IMR-90 (cell line): ENCODE measurements around the gene TMEM163.

Experiments used
- BHLHE40 ChIP-seq: fragments of 150-350 bp; IDR thresholded peaks from 2 replicates; pipeline ENCODE4 v1.6.1; 2016; ENCODE audit warnings: mild to moderate bottlenecking, low read depth, low read length
- FOS ChIP-seq: fragments of 150-350 bp; IDR thresholded peaks from 2 replicates; pipeline ENCODE4 v1.6.1; 2016; ENCODE audit warnings: low read depth, low read length
- MAFK ChIP-seq: IDR thresholded peaks from 2 replicates; pipeline ENCODE4 v1.6.1; 2012; ENCODE audit warnings: low read depth, low read length, improper control_type of control experiment
- MAZ ChIP-seq: IDR thresholded peaks from 2 replicates; pipeline ENCODE4 v1.6.1; 2012; ENCODE audit warnings: low read depth, mild to moderate bottlenecking, low read length, improper control_type of control experiment, moderate library complexity, borderline replicate concordance
- POLR2A ChIP-seq: IDR thresholded peaks from 2 replicates; pipeline ENCODE4 v1.6.1; 2012; ENCODE audit warnings: mild to moderate bottlenecking, low read depth, low read length
- RAD21 ChIP-seq: IDR thresholded peaks from 2 replicates; pipeline ENCODE4 v1.6.1; 2012; ENCODE audit warnings: low read length, improper control_type of control experiment
- SMC3 ChIP-seq: fragments of 150-350 bp; IDR thresholded peaks from 2 replicates; pipeline ENCODE4 v1.6.1; 2016; ENCODE audit warnings: low read depth, mild to moderate bottlenecking, antibody characterized with exemption, low read length, moderate library complexity
- TF ChIP-seq, protein P1 (sequence below): conservative IDR thresholded peaks from 2 replicates; pipeline ENCODE4 v1.5.1; 2012; ENCODE audit warnings: mild to moderate bottlenecking, low read depth, low read length, improper control_type of control experiment
- TF ChIP-seq, protein P2 (sequence below): fragments of 150-350 bp; IDR thresholded peaks from 2 replicates; pipeline ENCODE4 v1.6.1; 2017; ENCODE audit warnings: mild to moderate bottlenecking, antibody characterized with exemption, low read length, low read depth

DNA sequence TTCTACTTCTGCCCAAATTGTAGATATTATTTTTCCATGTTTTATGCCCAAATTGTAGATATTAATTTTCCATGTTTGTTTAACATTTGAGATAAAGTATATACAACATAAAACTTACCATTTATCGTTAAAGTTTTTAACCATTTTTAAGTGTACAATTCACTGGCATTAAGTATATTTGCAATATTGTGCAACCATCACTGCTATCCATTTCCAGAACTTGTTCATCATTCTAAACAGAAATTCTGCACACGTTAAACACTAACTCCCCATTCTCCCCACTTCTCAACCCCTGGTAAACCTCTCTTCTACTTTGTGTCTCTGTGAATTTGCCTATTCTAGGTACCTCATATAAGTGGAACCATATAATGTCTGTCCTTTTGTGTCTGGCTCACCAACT is 302.8 kb downstream of the TMEM163 start:
- TF ChIP-seq, protein P1, sequence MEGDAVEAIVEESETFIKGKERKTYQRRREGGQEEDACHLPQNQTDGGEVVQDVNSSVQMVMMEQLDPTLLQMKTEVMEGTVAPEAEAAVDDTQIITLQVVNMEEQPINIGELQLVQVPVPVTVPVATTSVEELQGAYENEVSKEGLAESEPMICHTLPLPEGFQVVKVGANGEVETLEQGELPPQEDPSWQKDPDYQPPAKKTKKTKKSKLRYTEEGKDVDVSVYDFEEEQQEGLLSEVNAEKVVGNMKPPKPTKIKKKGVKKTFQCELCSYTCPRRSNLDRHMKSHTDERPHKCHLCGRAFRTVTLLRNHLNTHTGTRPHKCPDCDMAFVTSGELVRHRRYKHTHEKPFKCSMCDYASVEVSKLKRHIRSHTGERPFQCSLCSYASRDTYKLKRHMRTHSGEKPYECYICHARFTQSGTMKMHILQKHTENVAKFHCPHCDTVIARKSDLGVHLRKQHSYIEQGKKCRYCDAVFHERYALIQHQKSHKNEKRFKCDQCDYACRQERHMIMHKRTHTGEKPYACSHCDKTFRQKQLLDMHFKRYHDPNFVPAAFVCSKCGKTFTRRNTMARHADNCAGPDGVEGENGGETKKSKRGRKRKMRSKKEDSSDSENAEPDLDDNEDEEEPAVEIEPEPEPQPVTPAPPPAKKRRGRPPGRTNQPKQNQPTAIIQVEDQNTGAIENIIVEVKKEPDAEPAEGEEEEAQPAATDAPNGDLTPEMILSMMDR: no peak
- TF ChIP-seq POLR2A (no peak), FOS (no peak), MAFK (no peak), MAZ (no peak), SMC3 (no peak), RAD21 (no peak), BHLHE40 (no peak)
- TF ChIP-seq, protein P2, sequence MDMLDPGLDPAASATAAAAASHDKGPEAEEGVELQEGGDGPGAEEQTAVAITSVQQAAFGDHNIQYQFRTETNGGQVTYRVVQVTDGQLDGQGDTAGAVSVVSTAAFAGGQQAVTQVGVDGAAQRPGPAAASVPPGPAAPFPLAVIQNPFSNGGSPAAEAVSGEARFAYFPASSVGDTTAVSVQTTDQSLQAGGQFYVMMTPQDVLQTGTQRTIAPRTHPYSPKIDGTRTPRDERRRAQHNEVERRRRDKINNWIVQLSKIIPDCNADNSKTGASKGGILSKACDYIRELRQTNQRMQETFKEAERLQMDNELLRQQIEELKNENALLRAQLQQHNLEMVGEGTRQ: no peak
